CD4-positive, alpha-beta T cell treated with Interleukin-21 for 1 hour (primary cell): ENCODE results near the gene CYB561D1.
A peak's percentile ranks its signal among the peaks of the same experiment; 100 is the strongest.

ENCODE experiments used
- DNase-seq: peaks from one replicate; pipeline ENCODE4 v3.0.0-alpha.2; 2020

The CYB561D1 gene

GRCh38 chr1:109531826-109532364 lies 38.0 kb downstream of the CYB561D1 start:
- DNase-seq = no peak

GRCh38 chr1:109532365-109533136 lies 38.7 kb downstream of the CYB561D1 start:
- peak; percentile 91 for DNase-seq

DNA sequence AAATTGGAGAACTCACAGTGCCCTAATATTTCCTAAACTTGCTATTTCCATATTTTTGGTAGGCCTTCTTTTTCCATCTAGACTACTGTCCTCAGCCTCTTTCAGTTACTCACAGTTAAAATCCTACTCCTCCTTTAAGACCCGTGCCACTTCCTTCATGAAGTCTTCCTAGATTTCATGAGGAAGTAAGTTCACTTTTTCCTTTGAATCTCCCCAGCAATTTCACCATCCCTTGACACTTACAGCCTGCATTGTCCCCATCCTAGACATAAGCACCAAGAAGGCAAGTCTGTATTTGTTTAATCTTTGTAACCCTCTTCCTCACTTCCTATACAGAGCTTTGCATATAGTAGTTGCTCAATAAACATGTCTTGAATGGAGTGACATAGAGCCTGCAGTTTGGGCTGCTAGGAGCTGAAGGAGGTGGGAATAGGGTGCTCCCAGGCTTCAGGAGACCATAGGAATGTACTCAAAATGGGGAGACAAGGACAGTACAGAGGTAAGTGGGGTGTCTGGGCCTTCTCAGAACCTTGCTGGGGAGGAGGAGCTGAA lies 40.5 kb downstream of the CYB561D1 start:
- no peak for DNase-seq

GRCh38 chr1:109535481-109535880 lies 41.6 kb downstream of the CYB561D1 start:
- no peak for DNase-seq

- no peak for DNase-seq
Observed at GRCh38 chr1:109535971-109536491, 42.1 kb downstream of the CYB561D1 start.

DNA sequence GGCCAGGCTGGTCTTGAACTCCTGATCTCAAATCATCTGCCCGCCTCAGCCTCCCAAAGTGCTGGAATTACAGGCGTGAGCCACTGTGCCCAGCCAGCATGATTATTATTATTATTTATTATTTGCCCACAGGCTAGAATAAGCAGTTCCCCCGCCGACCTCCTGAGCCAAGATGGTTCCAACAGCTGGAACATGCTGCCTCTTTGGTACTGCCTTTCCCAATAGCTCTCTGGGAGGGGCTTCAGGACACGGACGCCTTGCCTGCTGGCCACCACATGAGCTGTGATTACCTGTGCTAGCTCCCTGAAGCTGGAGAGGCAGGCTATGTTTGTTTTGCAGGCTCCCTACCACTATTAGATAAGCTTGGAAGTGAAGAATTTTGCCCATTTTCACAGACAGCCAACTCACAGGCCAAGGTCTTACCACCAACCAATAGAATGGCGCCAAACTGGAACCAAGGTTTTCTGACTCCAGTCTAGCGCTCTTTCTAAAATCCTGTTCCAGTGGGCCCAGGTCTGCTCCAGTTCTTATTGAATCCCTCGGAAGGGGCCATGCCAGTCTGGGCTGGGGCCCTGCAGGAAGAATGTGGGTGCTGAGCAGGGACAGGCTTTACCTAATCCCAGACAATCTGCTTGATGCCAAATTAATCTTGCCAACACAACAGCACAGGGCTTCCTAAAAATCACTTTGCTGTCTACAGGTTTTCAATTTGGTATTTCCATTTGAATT lies 43.7 kb downstream of the CYB561D1 start:
- no peak for DNase-seq

DNA sequence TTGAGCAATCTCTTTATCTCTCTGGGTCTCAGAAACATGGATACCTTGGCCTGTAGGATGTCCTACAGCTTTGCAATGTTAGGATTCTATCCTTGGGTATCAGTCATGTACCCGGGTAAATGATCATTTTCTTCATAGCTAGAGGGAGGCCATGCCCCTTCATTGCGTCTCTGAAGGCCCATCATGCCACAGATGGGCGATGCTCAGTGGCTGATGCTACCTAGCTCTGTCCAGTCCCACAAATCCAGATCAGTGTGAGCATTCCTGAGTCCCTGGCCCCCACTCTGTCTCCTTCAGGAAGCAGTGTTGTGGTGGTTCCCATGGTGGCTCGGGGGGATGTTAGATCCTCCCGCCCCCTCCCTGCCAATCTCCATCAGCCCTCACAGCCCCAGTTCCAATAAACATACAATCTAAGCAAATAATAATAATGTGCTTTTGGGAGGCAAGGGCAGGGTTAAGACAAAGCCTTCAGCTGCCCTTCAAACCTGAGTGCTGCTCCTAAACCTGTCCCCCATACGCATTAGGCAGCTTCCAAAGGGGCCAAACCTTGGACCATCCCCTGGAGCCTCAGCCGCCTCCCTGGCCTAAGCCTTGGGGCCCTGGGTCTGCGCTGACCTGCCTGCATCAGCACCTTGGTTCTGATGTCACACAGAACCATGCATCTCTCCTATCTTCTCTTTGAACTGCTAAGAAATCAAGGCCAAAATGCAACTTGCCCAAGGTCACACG lies 45.1 kb downstream of the CYB561D1 start:
- DNase-seq = no peak

DNA sequence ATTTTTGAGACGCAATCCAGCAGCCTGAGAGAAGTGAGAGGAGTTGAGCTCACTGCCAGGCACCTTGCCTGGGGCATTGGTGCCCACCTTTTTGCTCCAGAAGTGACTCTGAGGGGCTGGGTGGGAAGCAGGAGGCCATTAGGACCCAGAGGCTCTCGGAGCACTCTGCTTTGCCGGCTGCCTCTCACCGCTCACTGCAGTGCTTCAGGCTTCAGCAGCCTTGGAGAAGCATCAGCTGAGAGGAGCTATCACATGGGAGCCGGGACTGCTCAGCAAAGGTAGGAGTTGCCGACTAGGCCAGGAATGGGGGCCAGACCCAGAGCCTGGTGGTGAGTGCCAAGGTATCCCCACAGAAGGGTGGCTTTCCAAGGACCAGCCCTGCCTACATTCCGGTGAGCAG lies 45.8 kb downstream of the CYB561D1 start, which contains the start of gene GPR61:
Gene GPR61, plus strand, starts transcription at position 197 of the 400 bp plus-strand sequence. CDS start 3,151 bp downstream, outside the sequence.
- DNase-seq = no peak

DNA sequence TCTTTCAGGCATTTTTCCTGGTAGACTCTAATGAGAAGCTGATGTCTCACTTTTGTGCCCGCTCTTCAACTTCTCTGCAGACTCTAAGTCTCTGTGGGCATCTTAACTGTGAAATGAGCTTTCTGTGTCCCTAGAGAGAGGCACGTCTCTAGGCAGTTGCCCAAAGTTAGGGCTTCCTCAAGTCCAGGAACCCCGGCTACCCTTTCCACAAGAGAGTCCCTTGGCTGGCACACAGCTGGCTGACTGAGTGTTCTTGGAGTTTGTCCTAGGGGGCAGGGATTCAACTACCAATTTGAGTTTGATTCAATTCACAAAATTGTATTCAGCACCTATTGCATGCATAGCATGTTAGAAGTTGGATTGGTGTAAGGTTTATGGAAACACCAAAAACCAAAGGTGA lies 47.2 kb downstream of the CYB561D1 start:
- DNase-seq = no peak

GRCh38 chr1:109542657-109543056 lies 48.8 kb downstream of the CYB561D1 start:
- DNase-seq = no peak

GRCh38 chr1:109543283-109543987 lies 49.5 kb downstream of the CYB561D1 start:
- no peak for DNase-seq

GRCh38 chr1:109543988-109544735 lies 50.3 kb downstream of the CYB561D1 start:
- DNase-seq = no peak

DNA sequence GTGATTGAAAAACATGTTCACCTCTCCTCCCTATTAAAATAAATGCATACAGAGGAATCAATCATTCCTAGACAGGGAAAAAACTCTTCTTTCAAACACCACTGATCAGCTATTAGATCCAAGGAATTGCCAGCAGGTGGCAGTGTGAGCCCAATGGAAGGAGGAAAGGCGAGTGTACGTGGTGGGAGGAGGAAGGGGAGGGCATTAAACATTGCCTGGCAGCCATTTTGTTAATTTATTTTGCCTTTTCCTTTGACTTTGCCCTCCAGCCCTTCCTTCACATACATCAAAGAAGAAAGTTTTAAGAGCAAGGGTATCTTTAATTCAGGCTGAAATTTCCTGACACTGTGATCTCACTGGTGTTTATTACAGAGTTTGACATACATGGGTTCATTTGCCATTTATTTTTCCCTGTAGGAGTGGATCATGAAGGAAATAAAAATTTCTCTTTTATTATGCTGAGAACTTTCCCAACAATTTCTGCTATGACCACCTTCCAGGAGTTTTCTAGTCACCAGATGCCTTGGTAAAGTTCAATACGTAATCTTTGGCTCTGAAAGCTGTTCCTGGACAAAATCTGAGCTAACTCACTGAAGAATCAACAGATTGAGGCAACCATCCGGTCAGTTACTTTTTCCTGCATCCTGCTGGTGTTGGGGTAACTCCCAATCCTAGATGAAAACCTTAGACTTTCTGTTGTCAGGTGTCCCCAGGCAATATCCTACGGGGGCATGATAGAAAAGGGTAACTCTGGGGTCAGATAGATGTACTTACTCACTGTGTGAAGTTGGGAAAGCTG lies 52.6 kb downstream of the CYB561D1 start:
- peak; percentile 91 for DNase-seq

GRCh38 chr1:109547463-109548320 lies 53.8 kb downstream of the CYB561D1 start:
- DNase-seq = peak; percentile 21

GRCh38 chr1:109548321-109549267 lies 54.7 kb downstream of the CYB561D1 start, which contains the start of gene GNAI3:
TSS of gene GNAI3 (plus strand) at chr1:109548615. CDS start at chr1:109548721, 106 bp downstream.
- DNase-seq = peak; percentile 96
